Activated CD8-positive, alpha-beta memory T cell treated with anti-CD3 and anti-CD28 coated beads for 36 hours (primary cell): ENCODE data around the gene FAM234A. TPM values are rescaled to one million over a fixed set of nuclear protein-coding genes. Genes with fewer than 3 reads are reported as not detected.

Source experiments
- CTCF ChIA-PET: fragments of 350-600 bp; sonication (Branson Sonifier 250); formaldehyde crosslinking; loops from one replicate; lab custom pipeline; 2021; ENCODE audit warnings: antibody characterized with exemption; lab: Charles Lee
- POLR2A ChIA-PET: fragments of 350-600 bp; sonication (Branson Sonifier 250); formaldehyde crosslinking; loops from one replicate; lab custom pipeline; 2021; ENCODE audit warnings: antibody characterized with exemption; lab: Charles Lee
- total RNA-seq, 2 experiments: library from RNA; stranded (reverse); gene quantifications; one replicate each; pipeline ENCODE4 v1.2.3, GENCODE V29; 2021

The FAM234A gene
- total RNA-seq, 2 experiments from 2014 or later: 20.6 to 21.8 TPM

DNA sequence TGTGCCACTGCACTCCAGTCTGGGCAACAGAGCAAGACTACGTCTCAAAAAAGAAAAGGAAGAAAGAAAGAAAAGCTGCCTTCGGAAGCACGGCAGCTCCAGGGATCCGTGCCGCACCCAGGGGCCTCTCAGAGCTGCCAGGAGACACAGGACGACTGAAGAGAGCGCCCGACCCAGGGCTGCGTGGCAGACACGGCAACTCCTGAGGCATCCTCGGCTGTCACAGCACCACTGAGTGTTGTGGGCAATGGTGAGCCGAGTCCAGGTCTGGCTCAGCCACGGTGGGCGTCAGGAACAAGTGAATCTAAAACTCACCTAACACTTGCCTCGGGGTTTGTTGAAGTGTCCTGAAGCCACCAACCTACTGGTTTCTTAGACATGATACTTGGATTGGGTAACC lies 77.1 kb downstream of the FAM234A start:
- ChIA-PET POLR2A (no interaction called here), CTCF (no interaction called here)

DNA sequence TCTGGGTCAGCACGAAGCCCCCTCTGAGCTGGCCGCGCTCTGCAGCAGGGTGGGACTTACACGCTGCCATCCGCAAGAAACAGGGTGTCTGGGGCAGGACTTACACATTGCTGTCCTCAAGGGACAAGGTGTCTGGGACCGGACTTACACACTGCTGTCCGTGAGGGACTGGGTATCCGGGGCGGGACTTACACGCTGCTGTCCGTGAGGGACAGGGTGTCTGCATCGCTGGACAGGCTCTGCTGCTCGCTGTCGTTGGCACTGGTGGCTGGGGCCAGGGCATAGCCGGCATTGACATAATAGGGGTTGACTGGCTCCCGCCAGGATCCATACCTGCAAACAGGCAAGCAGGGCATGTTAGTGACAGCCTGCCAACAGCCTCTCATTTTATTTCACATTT lies 79.7 kb downstream of the FAM234A start:
- CTCF ChIA-PET: no interaction called here
- POLR2A ChIA-PET: no interaction called here

DNA sequence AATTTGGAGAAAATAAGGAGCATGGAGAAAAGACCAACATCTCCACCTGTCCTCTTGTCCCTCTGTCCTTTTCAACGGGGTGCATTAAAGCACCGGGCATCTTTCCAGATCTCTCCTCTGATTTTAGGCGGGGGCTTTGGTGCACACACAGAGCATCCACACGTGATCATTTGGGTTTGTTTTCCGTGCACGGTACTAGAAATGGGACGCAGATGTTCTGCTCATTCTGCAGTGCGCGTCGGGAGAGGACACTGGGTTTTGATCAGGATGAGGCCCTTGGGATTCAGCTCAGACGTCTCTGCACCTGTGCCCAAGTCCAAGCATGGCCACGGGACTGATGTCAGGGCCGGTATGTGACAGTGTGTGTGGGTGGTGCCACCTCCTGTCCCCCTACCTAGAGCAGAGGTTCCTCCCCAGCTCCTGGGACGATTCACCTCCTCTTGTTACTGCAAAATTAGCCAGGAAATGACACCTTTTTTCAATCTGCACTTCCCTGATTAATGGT lies 80.2 kb downstream of the FAM234A start:
- ChIA-PET POLR2A (interaction anchor here (0.6 kb wide), 1 partner anchor 37 kb away, joined by 3 read pairs; no protein-coding TSS in a partner anchor), CTCF (interaction anchor here (1.0 kb wide), 1 partner anchor 23 kb away, joined by 3 read pairs; no protein-coding TSS in a partner anchor)

Other genes starting within 250 kb of the FAM234A start
- gene POLR3K, start 181.2 kb upstream of the FAM234A start, total RNA-seq: 10 to 100 TPM; 63.0 to 63.6 TPM
- 100 to 1,000 TPM; 107 to 112 TPM for gene SNRNP25, start 181.0 kb upstream of the FAM234A start, total RNA-seq
- gene RHBDF1, start 162.2 kb upstream of the FAM234A start, total RNA-seq: under 1 TPM in 1 of 2 experiments, not detected in 1; 0.32 TPM
- gene MPG, start 156.6 kb upstream of the FAM234A start, total RNA-seq: 10 to 100 TPM; 53.6 to 56.8 TPM
- gene NPRL3, start 96.1 kb upstream of the FAM234A start, total RNA-seq: 10 to 100 TPM; 49.4 to 49.6 TPM
- not detected for gene HBZ, start 82.2 kb upstream of the FAM234A start, total RNA-seq
- not detected for gene HBM, start 68.8 kb upstream of the FAM234A start, total RNA-seq
- gene HBA2, start 61.9 kb upstream of the FAM234A start, total RNA-seq: not detected
- gene HBA1, start 58.1 kb upstream of the FAM234A start, total RNA-seq: not detected
- gene HBQ1, start 54.4 kb upstream of the FAM234A start, total RNA-seq: 1 to 10 TPM in 1 of 2 experiments, not detected in 1; 1.3 TPM
- gene LUC7L, start 5.4 kb upstream of the FAM234A start, total RNA-seq: 10 to 100 TPM; 63.8 to 70.0 TPM
- gene RGS11, start 41.1 kb downstream of the FAM234A start, total RNA-seq: under 1 TPM in 1 of 2 experiments, not detected in 1; 0.08 TPM
- not detected for gene ARHGDIG, start 45.8 kb downstream of the FAM234A start, total RNA-seq
- gene PDIA2, start 48.3 kb downstream of the FAM234A start, total RNA-seq: not detected
- gene AXIN1, start 117.9 kb downstream of the FAM234A start, total RNA-seq: 10 to 100 TPM; 24.7 to 25.6 TPM
- 10 to 100 TPM; 94.6 to 97.6 TPM for gene MRPL28, start 135.7 kb downstream of the FAM234A start, total RNA-seq
- 10 to 100 TPM; 33.9 to 36.9 TPM for gene PGAP6, start 147.2 kb downstream of the FAM234A start, total RNA-seq
- 10 to 100 TPM; 16.6 to 17.7 TPM for gene NME4, start 162.4 kb downstream of the FAM234A start, total RNA-seq
- 10 to 100 TPM in 1 of 2 experiments, 1 to 10 TPM in 1; 8.2 to 10.2 TPM for gene DECR2, start 167.1 kb downstream of the FAM234A start, total RNA-seq
- 10 to 100 TPM; 28.2 to 29.3 TPM for gene RAB11FIP3, start 190.8 kb downstream of the FAM234A start, total RNA-seq